ENCODE measurements around the gene RBM39. TPM values are rescaled to one million over a fixed set of nuclear protein-coding genes. Genes with fewer than 3 reads are reported as not detected.
A peak's percentile ranks its signal among the peaks of the same experiment; 100 is the strongest.

RBM39 gene
- total and polyA plus RNA-seq, 10 of the 15 experiments (the other 5 are each of a cell fraction or from before 2014, with no cell fraction given): 135 to 280 (median 217) TPM

DNA sequence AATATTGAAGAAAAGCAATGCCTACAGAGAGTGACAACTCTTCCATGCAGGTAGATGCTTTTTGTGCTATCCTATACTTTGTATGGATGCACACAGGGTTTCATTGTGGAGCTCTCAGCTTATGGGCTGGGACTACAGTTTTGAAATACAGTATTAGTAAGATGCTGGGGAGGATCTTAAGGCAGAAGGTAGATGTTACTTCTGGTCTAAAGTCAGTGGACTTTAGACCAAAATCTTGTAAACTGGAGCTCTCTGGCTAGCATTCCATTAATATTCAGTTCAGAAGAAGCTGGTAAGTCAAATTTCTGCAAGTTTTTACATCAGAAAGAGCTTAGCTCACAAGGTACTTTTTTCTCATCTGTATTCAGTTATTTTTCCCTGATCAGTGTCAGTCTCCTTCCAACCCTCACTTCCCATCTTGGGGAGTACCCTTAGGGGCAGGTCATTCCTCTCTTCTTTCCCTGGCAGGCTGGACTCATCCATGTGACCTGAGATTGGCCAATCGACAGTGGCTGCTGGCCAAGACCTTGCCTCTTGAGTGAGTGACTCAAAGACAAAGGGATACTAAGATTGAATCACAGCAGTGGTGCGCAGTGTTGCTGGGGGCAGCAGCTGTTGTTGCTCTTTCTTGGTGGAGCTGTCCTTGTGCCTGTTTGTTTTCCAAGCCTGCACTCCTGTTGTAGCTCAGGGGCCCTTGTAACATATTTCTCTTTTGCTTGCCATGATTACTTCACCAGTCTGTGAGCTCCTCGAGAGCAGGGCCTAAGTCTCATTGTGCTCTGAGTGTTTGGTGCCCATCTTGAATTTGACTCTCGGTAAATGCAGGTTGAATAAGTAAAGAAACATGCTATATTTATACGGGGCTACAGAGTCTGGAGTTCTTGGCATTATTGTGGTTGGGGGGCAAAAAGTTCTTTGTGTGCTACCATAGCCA lies 26.9 kb upstream of the RBM39 start (continued):
- TF ChIP-seq POLR2A (IDR thresholded peaks at IDR 0.05; ENCODE audit: low read depth, low read length): peak; percentile 48; the same call in 1 of the 2 replicates
- TF ChIP-seq POLR2AphosphoS5 (IDR thresholded peaks at IDR 0.05; ENCODE audit: low read length): peak; percentile 69
- TF ChIP-seq BHLHE40 (IDR thresholded peaks at IDR 0.05; ENCODE audit: borderline replicate concordance in 1 of 2, low read depth in 2 of 2, low read length in 1 of 2): no peak
- TF ChIP-seq IKZF2 (IDR thresholded peaks at IDR 0.05): 0 out of 4 replicates have a peak, but pooled peaks of 1 of the 2 experiments have one; percentile 12
- TF ChIP-seq, protein P1, sequence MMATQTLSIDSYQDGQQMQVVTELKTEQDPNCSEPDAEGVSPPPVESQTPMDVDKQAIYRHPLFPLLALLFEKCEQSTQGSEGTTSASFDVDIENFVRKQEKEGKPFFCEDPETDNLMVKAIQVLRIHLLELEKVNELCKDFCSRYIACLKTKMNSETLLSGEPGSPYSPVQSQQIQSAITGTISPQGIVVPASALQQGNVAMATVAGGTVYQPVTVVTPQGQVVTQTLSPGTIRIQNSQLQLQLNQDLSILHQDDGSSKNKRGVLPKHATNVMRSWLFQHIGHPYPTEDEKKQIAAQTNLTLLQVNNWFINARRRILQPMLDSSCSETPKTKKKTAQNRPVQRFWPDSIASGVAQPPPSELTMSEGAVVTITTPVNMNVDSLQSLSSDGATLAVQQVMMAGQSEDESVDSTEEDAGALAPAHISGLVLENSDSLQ (IDR thresholded peaks at IDR 0.05): peak; percentile 77
- TF ChIP-seq STAT3 (IDR thresholded peaks at IDR 0.05; ENCODE audit: low read depth, low read length): no peak
- TF ChIP-seq NFYB (IDR thresholded peaks at IDR 0.05; ENCODE audit: insufficient read depth, low read depth, low read length): peak; percentile 90
- TF ChIP-seq RAD51 (IDR thresholded peaks at IDR 0.05): peak; percentile 78; the same call in 1 of the 2 replicates
- no peak for TF ChIP-seq JUNB (IDR thresholded peaks at IDR 0.05)
- TF ChIP-seq, protein P2, sequence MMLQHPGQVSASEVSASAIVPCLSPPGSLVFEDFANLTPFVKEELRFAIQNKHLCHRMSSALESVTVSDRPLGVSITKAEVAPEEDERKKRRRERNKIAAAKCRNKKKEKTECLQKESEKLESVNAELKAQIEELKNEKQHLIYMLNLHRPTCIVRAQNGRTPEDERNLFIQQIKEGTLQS (IDR thresholded peaks at IDR 0.05; ENCODE audit: borderline replicate concordance, extremely low read depth, low read depth, low read length): no peak
- TF ChIP-seq CEBPB (IDR thresholded peaks at IDR 0.05; ENCODE audit: borderline replicate concordance in 1 of 2, low read depth in 2 of 2, low read length in 2 of 2): no peak
- TF ChIP-seq, protein P3, sequence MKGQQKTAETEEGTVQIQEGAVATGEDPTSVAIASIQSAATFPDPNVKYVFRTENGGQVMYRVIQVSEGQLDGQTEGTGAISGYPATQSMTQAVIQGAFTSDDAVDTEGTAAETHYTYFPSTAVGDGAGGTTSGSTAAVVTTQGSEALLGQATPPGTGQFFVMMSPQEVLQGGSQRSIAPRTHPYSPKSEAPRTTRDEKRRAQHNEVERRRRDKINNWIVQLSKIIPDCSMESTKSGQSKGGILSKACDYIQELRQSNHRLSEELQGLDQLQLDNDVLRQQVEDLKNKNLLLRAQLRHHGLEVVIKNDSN (IDR thresholded peaks at IDR 0.05; ENCODE audit: borderline replicate concordance, extremely low read length, insufficient read depth, low read depth, low read length): peak; percentile 28
- peak; percentile 50; the same call in 1 of the 2 replicates for TF ChIP-seq TCF12 (IDR thresholded peaks at IDR 0.05; ENCODE audit: low read depth, low read length)
- no peak for TF ChIP-seq MXI1 (IDR thresholded peaks at IDR 0.05; ENCODE audit: low read depth, low read length)
- TF ChIP-seq STAT1 (conservative IDR thresholded peaks at IDR 0.05): no peak
- no peak for TF ChIP-seq NFXL1 (IDR thresholded peaks at IDR 0.05; ENCODE audit: borderline replicate concordance)
- no peak for TF ChIP-seq KAT2A (conservative IDR thresholded peaks at IDR 0.05; ENCODE audit: control insufficient read depth, low read depth, low read length)
- TF ChIP-seq CHD2 (IDR thresholded peaks at IDR 0.05; ENCODE audit: borderline replicate concordance, low read depth, low read length): no peak

Data from GM12878 (cell line).